ENCODE data around the gene CNTN2.

The CNTN2 gene

DNA sequence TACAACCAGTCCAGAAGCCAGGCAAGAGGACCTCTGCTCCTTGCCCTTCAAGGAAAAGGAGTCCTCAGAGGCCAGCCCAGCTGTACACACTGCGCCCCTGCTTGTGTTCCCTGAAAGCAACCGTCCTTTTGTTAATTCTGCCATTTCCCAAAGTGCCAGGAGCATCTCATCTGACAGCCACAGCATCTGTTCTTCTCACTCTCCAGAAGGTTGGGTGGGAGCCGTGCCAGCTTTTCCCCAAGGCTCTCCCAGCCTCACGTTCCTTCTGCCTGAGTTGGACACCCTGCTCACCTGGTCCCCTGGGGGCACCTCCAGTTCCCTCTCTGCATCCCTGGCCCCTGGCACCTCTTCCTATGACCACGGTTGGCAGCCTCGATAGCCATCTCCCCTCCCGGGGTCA, 10.5 kb upstream of the CNTN2 start:
- H3K4me1 Mint-ChIP-seq (ENCODE audit: low read depth) = no peaks in the 10 kb centered on the region
- no peaks in the 10 kb centered on the region for H3K36me3 Mint-ChIP-seq (ENCODE audit: low read depth)
- H3K9me3 Mint-ChIP-seq = no peaks in the 10 kb centered on the region
- no peak overlapping the region for H3K27ac Mint-ChIP-seq
- H3K27me3 Mint-ChIP-seq (ENCODE audit: low read depth) = peaks cover 6% of the 10 kb centered on the region
- H3K4me3 Mint-ChIP-seq = no peak overlapping the region

DNA sequence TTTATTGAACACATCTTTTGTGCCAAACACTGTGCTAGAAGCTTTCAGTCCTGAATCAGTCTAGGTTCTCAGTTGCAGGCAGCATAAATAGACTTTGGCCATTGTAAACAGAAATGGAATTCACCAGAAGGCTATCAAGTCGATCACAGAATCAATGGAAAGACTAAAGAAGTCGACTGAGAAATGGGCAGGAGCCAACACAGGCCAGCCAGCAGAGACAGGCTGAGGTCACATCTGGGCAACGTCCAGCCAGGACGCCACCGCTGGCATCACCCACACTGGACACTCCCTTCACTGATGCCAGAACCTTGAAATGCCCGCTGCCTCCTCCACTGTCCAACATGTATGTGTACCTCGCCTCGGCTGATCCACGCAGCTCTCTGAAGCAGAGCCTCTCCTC, 5.5 kb upstream of the CNTN2 start:
- no peaks in the 10 kb centered on the region for H3K36me3 Mint-ChIP-seq (ENCODE audit: low read depth)
- no peak overlapping the region for H3K4me3 Mint-ChIP-seq
- H3K4me1 Mint-ChIP-seq (ENCODE audit: low read depth) = no peaks in the 10 kb centered on the region
- no peaks in the 10 kb centered on the region for H3K9me3 Mint-ChIP-seq
- H3K27ac Mint-ChIP-seq = no peak overlapping the region
- H3K27me3 Mint-ChIP-seq (ENCODE audit: low read depth) = peaks cover 32% of the 10 kb centered on the region

DNA sequence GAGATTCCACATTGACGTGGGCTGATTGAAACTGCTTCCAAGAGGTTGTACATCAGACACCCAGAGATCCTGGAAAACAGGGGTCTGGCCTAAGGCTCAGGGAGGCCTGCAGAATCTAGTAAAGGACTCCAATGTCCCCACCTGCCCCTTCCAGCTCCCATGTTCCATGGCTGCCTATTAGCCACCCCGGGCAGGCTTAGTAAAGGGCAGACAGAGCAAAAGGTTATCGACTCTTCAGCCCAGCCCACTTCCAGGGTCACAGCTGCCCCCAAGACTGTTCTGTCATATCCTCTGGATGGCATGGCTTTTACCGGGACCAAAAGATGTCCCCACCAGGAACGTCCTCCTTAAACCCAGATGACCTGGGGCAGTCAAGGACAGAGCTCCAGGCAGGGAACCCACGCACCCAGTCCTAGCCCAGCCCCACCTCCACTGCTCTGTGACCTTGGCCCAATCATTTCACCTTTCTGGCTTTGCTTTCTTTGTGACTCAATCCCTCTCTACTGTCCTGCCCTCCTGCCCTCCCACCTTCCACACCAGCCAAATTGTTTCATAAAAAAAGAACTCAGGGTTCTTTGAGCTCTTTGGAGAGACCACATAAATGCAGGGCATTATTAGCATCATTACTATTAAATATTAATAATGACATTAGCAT, 4.8 kb upstream of the CNTN2 start:
- Mint-ChIP-seq H3K36me3 (ENCODE audit: low read depth) (no peaks in the 10 kb centered on the region), H3K27ac (no peak overlapping the region), H3K4me3 (no peak overlapping the region), H3K27me3 (ENCODE audit: low read depth) (peaks cover 35% of the 10 kb centered on the region), H3K4me1 (ENCODE audit: low read depth) (no peaks in the 10 kb centered on the region), H3K9me3 (no peaks in the 10 kb centered on the region)

DNA sequence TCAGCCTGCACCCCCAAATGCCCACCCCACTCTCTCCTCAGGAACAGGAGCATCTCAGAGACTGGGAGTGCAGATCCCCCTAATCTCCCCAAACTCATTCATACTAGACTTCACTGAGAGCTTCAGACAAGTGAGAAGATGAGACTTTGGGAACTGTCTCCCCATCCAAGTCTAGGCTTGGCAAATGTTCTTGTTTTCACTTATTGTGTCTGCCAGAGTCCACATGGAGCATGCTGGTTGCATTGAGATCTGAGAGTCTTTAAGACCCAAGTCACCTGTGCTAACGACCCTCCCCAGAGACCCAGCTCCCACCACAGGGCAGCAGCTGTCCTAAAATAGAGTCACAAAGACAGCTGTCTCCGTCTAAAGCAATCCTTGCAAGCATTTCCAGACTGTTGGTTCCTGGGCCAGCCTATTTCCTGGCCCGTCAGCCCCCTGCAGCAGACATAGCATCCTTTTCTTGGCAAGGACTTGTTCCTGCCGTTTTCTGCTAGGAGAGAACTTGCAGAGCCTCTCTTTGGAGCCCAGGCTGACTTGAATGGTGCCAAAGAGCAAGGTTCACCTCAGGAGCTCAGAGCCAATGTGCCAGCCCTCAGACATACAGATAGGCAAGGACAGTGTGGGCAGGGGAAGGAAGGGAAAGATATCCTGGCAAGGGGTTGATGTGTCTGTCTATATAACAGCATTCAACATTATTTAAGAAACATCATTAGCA, 1.9 kb upstream of the CNTN2 start:
- Mint-ChIP-seq H3K27ac (no peak overlapping the region), H3K4me3 (no peak overlapping the region), H3K27me3 (ENCODE audit: low read depth) (peaks cover 56% of the 10 kb centered on the region)

DNA sequence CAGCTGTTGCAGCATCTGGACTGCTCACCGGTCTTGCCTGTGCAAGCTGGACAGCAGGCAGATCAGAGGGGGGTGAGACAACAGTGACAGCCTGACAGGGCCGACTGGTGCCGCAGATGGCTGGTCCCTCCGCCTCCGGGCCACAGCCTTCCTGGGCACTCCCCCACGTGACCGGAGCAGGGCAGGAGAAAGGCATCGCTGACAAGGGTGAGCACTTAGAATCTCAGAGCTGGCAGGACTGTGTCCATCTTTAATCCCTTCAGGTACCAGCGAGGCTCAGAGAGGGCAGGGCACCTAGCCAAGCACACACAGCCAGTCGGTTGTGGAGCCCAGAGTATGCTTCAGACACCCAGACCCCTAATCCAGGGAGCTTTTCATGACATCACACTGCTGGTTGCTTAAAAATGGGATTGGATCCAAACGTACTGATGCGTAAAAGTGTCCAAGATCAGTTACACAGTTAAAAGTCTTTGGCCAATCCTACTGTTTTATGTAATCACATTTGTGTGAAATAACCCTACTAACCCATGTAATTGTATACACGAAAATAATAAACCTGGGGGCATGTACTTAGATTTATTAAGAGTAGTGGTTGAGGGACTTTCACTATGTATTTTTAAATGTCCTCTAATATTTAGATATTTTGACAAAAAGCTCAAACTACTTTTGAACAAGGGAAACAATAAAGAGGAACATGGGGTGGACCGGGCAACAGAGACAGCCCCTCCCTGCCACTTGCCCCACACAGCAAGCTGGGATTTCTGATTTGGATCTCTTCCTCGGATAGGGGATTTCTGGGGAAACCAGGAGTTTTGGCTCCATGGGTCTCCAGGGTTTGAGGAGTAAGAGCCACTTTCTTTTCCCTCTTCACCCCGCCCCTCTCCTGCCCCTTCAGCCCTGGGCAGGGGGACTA, 758 bp upstream of the CNTN2 start:
- H3K36me3 Mint-ChIP-seq (ENCODE audit: low read depth) = no peaks in the 10 kb centered on the region
- H3K27ac Mint-ChIP-seq = no peak overlapping the region
- peaks cover 51% of the 10 kb centered on the region for H3K27me3 Mint-ChIP-seq (ENCODE audit: low read depth)
- H3K9me3 Mint-ChIP-seq = no peaks in the 10 kb centered on the region
- H3K4me3 Mint-ChIP-seq = no peak overlapping the region
- H3K4me1 Mint-ChIP-seq (ENCODE audit: low read depth) = no peaks in the 10 kb centered on the region

More for the DNA sequence above, 1.9 kb upstream of the CNTN2 start:
- H3K4me1 Mint-ChIP-seq (ENCODE audit: low read depth) = no peaks in the 10 kb centered on the region
- no peaks in the 10 kb centered on the region for H3K9me3 Mint-ChIP-seq
- H3K36me3 Mint-ChIP-seq (ENCODE audit: low read depth) = no peaks in the 10 kb centered on the region

DNA sequence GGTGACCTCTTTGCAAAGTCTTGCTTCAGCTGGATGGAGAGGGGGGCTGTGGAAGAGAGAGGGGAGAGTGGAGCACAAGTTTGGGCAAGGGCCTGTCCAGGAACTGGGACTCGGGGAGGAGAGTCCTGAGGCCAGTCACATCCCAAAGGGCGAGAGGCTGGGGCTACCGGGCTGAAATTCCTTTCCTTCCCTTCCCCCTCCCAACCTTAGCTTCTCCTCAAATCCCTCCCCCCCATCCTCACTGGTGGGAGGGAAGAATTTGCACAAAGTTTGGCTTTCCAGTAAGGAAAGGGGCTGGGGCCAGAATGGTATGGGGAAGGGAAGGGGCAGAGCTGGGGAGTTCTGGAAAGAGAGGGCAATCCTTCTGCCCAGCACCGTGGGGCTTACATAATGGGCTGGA, 854 bp downstream of the CNTN2 start:
- no peaks in the 10 kb centered on the region for H3K9me3 Mint-ChIP-seq
- no peak overlapping the region for H3K4me3 Mint-ChIP-seq
- H3K36me3 Mint-ChIP-seq (ENCODE audit: low read depth) = no peaks in the 10 kb centered on the region
- H3K4me1 Mint-ChIP-seq (ENCODE audit: low read depth) = no peaks in the 10 kb centered on the region
- no peak overlapping the region for H3K27ac Mint-ChIP-seq
- H3K27me3 Mint-ChIP-seq (ENCODE audit: low read depth) = peaks cover 62% of the 10 kb centered on the region

DNA sequence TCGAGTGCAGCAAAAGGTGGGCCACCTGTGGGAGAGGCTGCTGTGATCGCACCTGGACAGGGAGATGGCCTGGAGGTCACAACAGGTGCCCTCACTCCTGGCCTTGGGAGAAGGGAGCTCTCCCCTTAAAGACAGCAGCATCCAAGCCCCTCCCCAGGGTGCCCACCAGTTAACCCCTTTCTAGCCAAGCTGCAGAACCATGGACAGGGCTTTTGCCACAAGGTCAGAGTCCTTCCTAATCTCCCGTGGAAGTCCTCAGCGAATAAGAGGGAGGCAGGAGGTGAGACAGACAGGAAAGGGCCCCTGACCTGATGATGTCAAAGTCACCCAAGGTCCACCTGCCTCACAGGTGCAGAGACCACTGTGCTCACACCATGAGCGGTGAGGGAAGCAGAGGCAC, 1.7 kb downstream of the CNTN2 start:
- H3K27me3 Mint-ChIP-seq (ENCODE audit: low read depth) = peaks cover 60% of the 10 kb centered on the region
- no peak overlapping the region for H3K4me3 Mint-ChIP-seq
- no peak overlapping the region for H3K27ac Mint-ChIP-seq
- no peaks in the 10 kb centered on the region for H3K36me3 Mint-ChIP-seq (ENCODE audit: low read depth)
- H3K9me3 Mint-ChIP-seq = no peaks in the 10 kb centered on the region
- H3K4me1 Mint-ChIP-seq (ENCODE audit: low read depth) = no peaks in the 10 kb centered on the region

DNA sequence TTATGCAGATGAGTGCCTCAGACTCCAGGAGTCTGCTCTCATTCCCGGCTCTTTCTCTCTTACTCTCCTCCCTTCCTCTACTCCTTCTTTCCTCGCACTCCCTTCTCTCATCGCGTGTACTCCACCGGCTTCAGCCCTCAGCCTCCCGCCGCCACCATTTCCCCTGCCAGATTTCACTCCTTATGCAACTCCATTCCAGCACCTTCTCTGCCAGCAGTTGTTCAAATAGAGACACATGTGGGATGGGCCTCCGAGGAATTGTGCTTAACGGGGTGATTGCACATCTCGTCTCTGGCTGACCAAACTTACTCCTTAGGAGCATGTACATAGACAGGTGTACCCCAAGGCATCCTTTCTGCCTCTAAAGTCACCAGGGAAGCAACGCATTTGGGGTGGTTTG, 2.1 kb downstream of the CNTN2 start:
- H3K36me3 Mint-ChIP-seq (ENCODE audit: low read depth) = no peaks in the 10 kb centered on the region
- H3K27me3 Mint-ChIP-seq (ENCODE audit: low read depth) = peaks cover 56% of the 10 kb centered on the region

DNA sequence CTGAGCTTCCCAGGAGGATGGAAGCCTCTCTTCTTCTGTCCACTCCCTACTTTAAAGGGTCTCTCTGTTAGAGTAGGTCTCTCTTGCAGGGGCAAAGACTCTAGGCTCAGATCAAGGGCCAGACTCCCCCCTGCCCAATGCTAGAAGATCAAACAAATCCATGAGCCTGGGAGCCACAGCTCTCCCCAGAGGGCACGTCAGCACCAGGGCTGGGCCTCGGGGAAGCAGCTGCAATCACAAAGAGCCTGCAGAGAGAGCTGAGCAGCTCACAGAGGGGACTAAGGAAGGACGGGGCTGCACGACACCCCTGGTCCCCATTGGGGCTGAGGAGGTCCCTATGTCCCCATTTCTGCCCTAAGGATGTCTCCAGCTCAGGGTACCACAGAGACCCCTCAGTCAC, 3.9 kb downstream of the CNTN2 start:
- H3K27me3 Mint-ChIP-seq (ENCODE audit: low read depth) = peaks cover 40% of the 10 kb centered on the region
- H3K36me3 Mint-ChIP-seq (ENCODE audit: low read depth) = no peaks in the 10 kb centered on the region
- no peak overlapping the region for H3K4me3 Mint-ChIP-seq
- H3K9me3 Mint-ChIP-seq = no peaks in the 10 kb centered on the region
- H3K4me1 Mint-ChIP-seq (ENCODE audit: low read depth) = no peaks in the 10 kb centered on the region
- no peak overlapping the region for H3K27ac Mint-ChIP-seq

More for the DNA sequence above, 2.1 kb downstream of the CNTN2 start:
- Mint-ChIP-seq H3K4me3 (no peak overlapping the region), H3K9me3 (no peaks in the 10 kb centered on the region), H3K4me1 (ENCODE audit: low read depth) (no peaks in the 10 kb centered on the region), H3K27ac (no peak overlapping the region)

DNA sequence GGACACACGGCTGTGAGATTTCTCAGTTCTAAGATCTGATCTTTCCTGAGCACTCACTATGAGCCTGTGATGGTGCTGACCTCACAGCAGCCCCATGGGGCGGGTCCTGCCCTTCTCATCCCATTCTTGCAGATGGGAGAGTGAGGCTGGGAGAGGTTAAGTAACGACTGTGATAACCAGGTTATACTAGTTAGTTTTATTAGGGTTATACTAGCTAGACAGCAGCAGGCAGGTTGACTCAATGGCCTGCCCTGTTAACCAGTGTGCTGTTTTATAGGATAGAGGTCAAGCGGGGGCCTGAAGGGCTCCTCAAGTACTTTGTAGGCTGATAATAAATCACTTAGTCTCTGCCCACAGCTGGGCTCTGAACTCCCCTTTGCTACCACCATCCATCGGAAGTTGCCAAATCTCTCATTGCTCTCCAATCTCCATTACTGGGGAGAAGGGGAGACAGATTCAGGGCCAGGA, 4.8 kb downstream of the CNTN2 start:
- no peak overlapping the region for H3K4me3 Mint-ChIP-seq
- no peaks in the 10 kb centered on the region for H3K4me1 Mint-ChIP-seq (ENCODE audit: low read depth)
- no peak overlapping the region for H3K27ac Mint-ChIP-seq
- no peaks in the 10 kb centered on the region for H3K9me3 Mint-ChIP-seq
- peaks cover 34% of the 10 kb centered on the region for H3K27me3 Mint-ChIP-seq (ENCODE audit: low read depth)
- no peaks in the 10 kb centered on the region for H3K36me3 Mint-ChIP-seq (ENCODE audit: low read depth)

DNA sequence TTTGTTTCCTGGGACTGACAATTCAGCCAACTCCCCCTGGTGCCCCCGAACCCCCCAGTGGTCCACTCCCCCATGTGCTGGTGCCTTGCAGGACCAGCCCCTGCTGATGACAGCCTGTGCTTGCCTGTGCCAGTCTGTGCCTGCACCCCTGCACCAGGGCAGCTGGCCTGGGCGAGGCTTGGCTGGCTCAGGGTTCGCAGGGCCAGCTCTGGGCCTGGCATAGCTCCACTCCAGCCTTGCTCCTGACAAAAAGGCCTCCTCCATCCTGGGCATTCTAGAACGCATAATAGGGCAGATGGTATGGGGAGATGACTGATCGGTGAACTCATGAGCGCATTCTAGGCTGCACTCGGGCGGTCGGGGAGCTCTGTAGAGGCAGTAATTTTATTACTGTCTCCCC, 5.4 kb downstream of the CNTN2 start:
- H3K9me3 Mint-ChIP-seq = no peaks in the 10 kb centered on the region
- no peak overlapping the region for H3K27ac Mint-ChIP-seq
- H3K27me3 Mint-ChIP-seq (ENCODE audit: low read depth) = peaks cover 33% of the 10 kb centered on the region
- no peaks in the 10 kb centered on the region for H3K4me1 Mint-ChIP-seq (ENCODE audit: low read depth)
- H3K4me3 Mint-ChIP-seq = no peak overlapping the region
- H3K36me3 Mint-ChIP-seq (ENCODE audit: low read depth) = no peaks in the 10 kb centered on the region

DNA sequence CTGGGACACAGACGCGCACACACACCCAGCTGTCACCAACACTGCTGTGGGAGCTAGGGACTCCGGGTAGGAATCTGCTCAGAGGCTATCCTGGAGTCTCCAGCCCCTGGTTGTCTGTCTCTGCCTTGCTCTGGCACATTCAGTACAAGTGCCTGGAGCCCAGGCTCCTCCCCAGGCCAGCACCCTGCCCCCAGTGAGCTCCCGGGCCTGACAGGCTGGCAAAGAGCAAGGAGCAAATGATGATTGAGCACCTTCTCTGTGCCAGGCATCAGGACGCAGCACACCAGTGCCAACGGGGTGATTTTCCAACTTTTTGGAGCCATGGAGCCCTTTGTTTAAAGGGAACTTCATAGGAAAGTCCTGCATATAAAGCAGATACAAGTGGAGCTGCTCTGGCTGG, 6.5 kb downstream of the CNTN2 start:
- Mint-ChIP-seq H3K27ac (no peak overlapping the region), H3K27me3 (ENCODE audit: low read depth) (peaks cover 28% of the 10 kb centered on the region), H3K4me3 (no peak overlapping the region), H3K9me3 (no peaks in the 10 kb centered on the region), H3K36me3 (ENCODE audit: low read depth) (no peaks in the 10 kb centered on the region), H3K4me1 (ENCODE audit: low read depth) (no peaks in the 10 kb centered on the region)

DNA sequence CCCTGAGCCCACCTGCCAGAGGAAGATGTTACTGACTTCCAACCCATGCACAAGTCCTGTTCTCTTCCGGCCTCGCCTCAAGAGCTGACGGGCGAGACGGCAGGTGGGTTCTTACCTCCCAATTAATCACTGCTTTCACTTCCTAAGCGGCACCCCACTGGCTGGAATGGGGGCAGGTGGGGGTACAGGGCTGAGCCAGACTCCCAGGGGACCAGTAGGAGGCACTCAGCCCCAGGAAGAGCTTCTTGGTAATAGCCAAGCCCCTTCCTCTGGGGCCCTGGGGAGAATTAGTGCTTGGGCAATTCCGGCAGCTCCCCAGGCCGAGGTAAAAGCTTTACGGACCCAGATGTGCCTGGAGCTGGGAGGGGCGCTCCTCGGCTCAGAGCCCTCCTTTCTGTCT, 9.7 kb downstream of the CNTN2 start:
- H3K4me1 Mint-ChIP-seq (ENCODE audit: low read depth) = no peaks in the 10 kb centered on the region
- H3K27ac Mint-ChIP-seq = no peak overlapping the region

DNA sequence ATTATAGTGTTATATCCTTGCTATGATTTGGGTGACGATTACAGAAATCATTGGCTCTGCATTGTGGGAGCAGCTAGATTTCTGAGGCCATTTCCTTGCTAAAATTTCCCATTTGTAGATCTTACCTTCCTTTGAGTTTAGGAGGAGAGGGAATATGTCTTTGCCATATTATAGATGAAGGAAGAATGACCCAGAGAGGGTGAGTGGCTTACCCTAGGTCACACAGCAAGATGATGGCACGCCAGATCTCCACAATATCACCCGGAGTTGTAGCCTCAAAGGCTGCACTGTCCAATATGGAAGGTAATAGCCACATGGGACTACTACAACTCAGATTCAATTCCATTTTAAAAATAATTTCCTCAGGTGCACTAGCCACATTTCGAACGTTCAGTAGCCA, 10.3 kb downstream of the CNTN2 start:
- Mint-ChIP-seq H3K9me3 (no peaks in the 10 kb centered on the region), H3K27ac (no peak overlapping the region), H3K4me1 (ENCODE audit: low read depth) (no peaks in the 10 kb centered on the region), H3K27me3 (ENCODE audit: low read depth) (peaks cover 4% of the 10 kb centered on the region), H3K36me3 (ENCODE audit: low read depth) (no peaks in the 10 kb centered on the region), H3K4me3 (no peak overlapping the region)

More for the DNA sequence above, 9.7 kb downstream of the CNTN2 start:
- H3K36me3 Mint-ChIP-seq (ENCODE audit: low read depth) = no peaks in the 10 kb centered on the region
- peaks cover 10% of the 10 kb centered on the region for H3K27me3 Mint-ChIP-seq (ENCODE audit: low read depth)
- no peak overlapping the region for H3K4me3 Mint-ChIP-seq
- H3K9me3 Mint-ChIP-seq = no peaks in the 10 kb centered on the region

DNA sequence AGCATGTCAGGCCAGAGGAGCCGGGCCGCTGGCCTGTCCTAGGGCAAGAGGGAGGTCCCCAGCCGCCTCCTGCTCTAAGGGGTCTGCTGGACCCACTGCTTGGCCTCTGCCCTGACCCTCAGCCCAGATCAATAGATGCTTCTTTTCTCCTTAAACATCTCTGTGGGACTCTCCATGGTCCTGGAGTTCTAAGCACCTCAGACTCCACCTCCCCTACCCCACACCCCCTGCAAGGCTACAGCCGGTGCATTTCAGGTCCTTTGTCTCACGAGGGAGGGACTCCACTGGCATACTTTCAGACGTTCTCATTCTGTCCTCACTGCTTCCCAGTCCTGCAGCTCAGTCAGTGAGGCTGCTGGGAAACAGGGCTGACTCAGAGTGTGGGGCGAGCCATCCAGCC, 11.0 kb downstream of the CNTN2 start:
- Mint-ChIP-seq H3K4me3 (no peak overlapping the region), H3K36me3 (ENCODE audit: low read depth) (no peaks in the 10 kb centered on the region), H3K4me1 (ENCODE audit: low read depth) (no peaks in the 10 kb centered on the region), H3K9me3 (no peaks in the 10 kb centered on the region), H3K27ac (no peak overlapping the region), H3K27me3 (ENCODE audit: low read depth) (no peaks in the 10 kb centered on the region)

All from T-helper 1 cell treated with Interleukin-12 subunit alpha and Interleukin-12 subunit beta and Interleukin-4 antibody, amounts not matched to agents 30 μg/mL and 1 μg/mL, for 36 hours (primary cell).